ENCODE data around the gene HEATR5A. TPM values are rescaled to one million over a fixed set of nuclear protein-coding genes. Genes with fewer than 3 reads are reported as not detected.

Gene HEATR5A
- polyA plus RNA-seq, 3 donors: 13.1 to 21.0 (median 16.8) TPM

- Histone ChIP-seq H3K9ac (ENCODE audit: insufficient read depth, low read length, poor library complexity, severe bottlenecking) (no peak overlapping the region), H3K9me3 (replicated peaks in 1 of 2; ENCODE audit: control insufficient read depth in 1 of 2, insufficient read depth in 1 of 2, low read length in 2 of 2) (no peaks in the 10 kb centered on the region), H3K27ac (ENCODE audit: low read depth in 1 of 2, low read length in 2 of 2) (no peak overlapping the region), H3K36me3 (replicated peaks in 1 of 2; ENCODE audit: control insufficient read depth in 1 of 2, insufficient read depth in 2 of 2, low read length in 2 of 2) (peaks cover 37 to 50% of the 10 kb centered on the region in 2 donors), H3K4me2 (replicated peaks; ENCODE audit: extremely low read depth, low read length, poor library complexity, severe bottlenecking) (no peak overlapping the region), H4K20me1 (ENCODE audit: insufficient read depth, low read length) (peaks cover 13% of the 10 kb centered on the region), H3K4me3 (replicated peaks in 1 of 3; ENCODE audit: low read depth in 2 of 3, low read length in 3 of 3) (no peak overlapping the region), H2AFZ (ENCODE audit: insufficient read depth, low read depth, low read length, poor library complexity, severe bottlenecking) (no peak overlapping the region), H3K27me3 (ENCODE audit: control insufficient read depth in 2 of 2, insufficient read depth in 2 of 2, low read length in 2 of 2) (no peaks in the 10 kb centered on the region), H3K79me2 (ENCODE audit: insufficient read depth, low read length) (peaks cover 58% of the 10 kb centered on the region), H3K4me1 (ENCODE audit: control insufficient read depth in 1 of 2, insufficient read depth in 2 of 2, low read length in 2 of 2) (peaks cover 0 to under 1% of the 10 kb centered on the region in 2 donors)
- H3K36me3 Mint-ChIP-seq: peaks cover 34 to 49% of the 10 kb centered on the region in 2 donors
- TF ChIP-seq CTCF (IDR thresholded peaks at IDR 0.05): no peak
- WGBS (ENCODE audit: insufficient coverage): no CpG with 5 or more reads among the region's 3 CpGs
- peaks cover 2% of the 10 kb centered on the region for H3K4me1 Mint-ChIP-seq
- DNase-seq: no peak
- peaks cover 0 to 2% (median 0%) of the 10 kb centered on the region in 3 donors for H3K27me3 Mint-ChIP-seq (ENCODE audit: low read depth in 3 of 3)
- H3K4me3 Mint-ChIP-seq: no peak overlapping the region
- intact Hi-C loops (cut with micrococcal nuclease): no loop called here
- H3K27ac Mint-ChIP-seq: no peak overlapping the region
- H3K9me3 Mint-ChIP-seq: no peaks in the 10 kb centered on the region
Measured at GRCh38 chr14:31403707-31404106, 16.6 kb downstream of the HEATR5A start.

- peaks cover 0 to 2% (median 0%) of the 10 kb centered on the region in 3 donors for H3K27me3 Mint-ChIP-seq (ENCODE audit: low read depth in 3 of 3)
- H3K4me3 ChIP-seq (replicated peaks in 1 of 3; ENCODE audit: low read depth in 2 of 3, low read length in 3 of 3): no peak overlapping the region
Measured at GRCh38 chr14:31402764-31403439, 17.4 kb downstream of the HEATR5A start.

More at GRCh38 chr14:31402764-31403439, 17.4 kb downstream of the HEATR5A start:
- no peak for TF ChIP-seq CTCF (IDR thresholded peaks at IDR 0.05)
- H2AFZ ChIP-seq (ENCODE audit: insufficient read depth, low read depth, low read length, poor library complexity, severe bottlenecking): no peak overlapping the region
- peaks cover 13% of the 10 kb centered on the region for H4K20me1 ChIP-seq (ENCODE audit: insufficient read depth, low read length)
- no peak overlapping the region for H3K27ac ChIP-seq (ENCODE audit: low read depth in 1 of 2, low read length in 2 of 2)
- peaks cover 44 to 58% of the 10 kb centered on the region in 2 donors for H3K36me3 ChIP-seq (replicated peaks in 1 of 2; ENCODE audit: control insufficient read depth in 1 of 2, insufficient read depth in 2 of 2, low read length in 2 of 2)
- no peak overlapping the region for H3K4me2 ChIP-seq (replicated peaks; ENCODE audit: extremely low read depth, low read length, poor library complexity, severe bottlenecking)
- WGBS (ENCODE audit: insufficient coverage): no CpG with 5 or more reads among the region's 2 CpGs
- H3K4me3 Mint-ChIP-seq: no peak overlapping the region
- no peaks in the 10 kb centered on the region for H3K4me1 ChIP-seq (ENCODE audit: control insufficient read depth in 1 of 2, insufficient read depth in 2 of 2, low read length in 2 of 2)
- H3K4me1 Mint-ChIP-seq: peaks cover 2% of the 10 kb centered on the region
- peaks cover 42 to 57% of the 10 kb centered on the region in 2 donors for H3K36me3 Mint-ChIP-seq
- intact Hi-C loops (cut with micrococcal nuclease): no loop called here
- H3K9me3 ChIP-seq (replicated peaks in 1 of 2; ENCODE audit: control insufficient read depth in 1 of 2, insufficient read depth in 1 of 2, low read length in 2 of 2): no peaks in the 10 kb centered on the region
- H3K9ac ChIP-seq (ENCODE audit: insufficient read depth, low read length, poor library complexity, severe bottlenecking): no peak overlapping the region
- DNase-seq: no peak
- no peaks in the 10 kb centered on the region for H3K27me3 ChIP-seq (ENCODE audit: control insufficient read depth in 2 of 2, insufficient read depth in 2 of 2, low read length in 2 of 2)
- peaks cover 50% of the 10 kb centered on the region for H3K79me2 ChIP-seq (ENCODE audit: insufficient read depth, low read length)
- no peak overlapping the region for H3K27ac Mint-ChIP-seq
- H3K9me3 Mint-ChIP-seq: no peaks in the 10 kb centered on the region

All from CD14-positive monocyte (primary cell).